Activated B cell treated with CpG ODN at 0.5 μM for 24 hours (primary cell): ENCODE data around the gene PRICKLE4. TPM values are rescaled to one million over a fixed set of nuclear protein-coding genes. Genes with fewer than 3 reads are reported as not detected.

Source experiments
- ATAC-seq: fragments of 200-7000 bp; cut with Tn5 transposase; one replicate; pipeline ENCODE4 v1.10.0; 2021; ENCODE audit warnings: low read depth, mild to moderate bottlenecking, moderate library complexity
- CTCF ChIA-PET: fragments of 350-600 bp; sonication (Branson Sonifier 250); formaldehyde crosslinking; loops from one replicate; lab custom pipeline; 2021; ENCODE audit warnings: antibody characterized with exemption; lab: Charles Lee
- POLR2A ChIA-PET: fragments of 350-600 bp; sonication (Branson Sonifier 250); formaldehyde crosslinking; loops from one replicate; lab custom pipeline; 2021; ENCODE audit warnings: antibody characterized with exemption; lab: Charles Lee
- DNase-seq: peaks from one replicate; pipeline ENCODE4 v3.0.0; 2022
- H3K27ac Mint-ChIP-seq: one replicate; pipeline ENCODE4 v1.8.0; 2020; ENCODE audit warnings: mixed read lengths
- H3K27me3 Mint-ChIP-seq: one replicate; pipeline ENCODE4 v1.8.0; 2021; ENCODE audit warnings: mixed read lengths
- H3K36me3 Mint-ChIP-seq: one replicate; pipeline ENCODE4 v1.8.0; 2021; ENCODE audit warnings: low read depth, mixed read lengths
- H3K4me1 Mint-ChIP-seq: one replicate; pipeline ENCODE4 v1.8.0; 2021; ENCODE audit warnings: mixed read lengths
- H3K4me3 Mint-ChIP-seq: one replicate; pipeline ENCODE4 v1.8.0; 2020; ENCODE audit warnings: mild to moderate bottlenecking, mixed read lengths
- H3K9me3 Mint-ChIP-seq: one replicate; pipeline ENCODE4 v1.8.0; 2020; ENCODE audit warnings: mixed read lengths
- intact Hi-C: fragments of 100-400 bp; cut with micrococcal nuclease; formaldehyde crosslinking; loops from one replicate; pipeline ENCODE4 v1.15.1; 2024
- total RNA-seq: library from RNA; stranded (reverse); gene quantifications from 2 replicates; pipeline ENCODE4 v1.2.3, GENCODE V29; 2022
- TF ChIP-seq, protein P1 (sequence below): fragments of 200-600 bp; IDR thresholded peaks from one replicate; pipeline ENCODE4 v1.8.0; 2022; ENCODE audit warnings: antibody characterized with exemption, mild to moderate bottlenecking

Gene PRICKLE4
- total RNA-seq, 1 donor from 2014 or later: 0.75 TPM

DNA sequence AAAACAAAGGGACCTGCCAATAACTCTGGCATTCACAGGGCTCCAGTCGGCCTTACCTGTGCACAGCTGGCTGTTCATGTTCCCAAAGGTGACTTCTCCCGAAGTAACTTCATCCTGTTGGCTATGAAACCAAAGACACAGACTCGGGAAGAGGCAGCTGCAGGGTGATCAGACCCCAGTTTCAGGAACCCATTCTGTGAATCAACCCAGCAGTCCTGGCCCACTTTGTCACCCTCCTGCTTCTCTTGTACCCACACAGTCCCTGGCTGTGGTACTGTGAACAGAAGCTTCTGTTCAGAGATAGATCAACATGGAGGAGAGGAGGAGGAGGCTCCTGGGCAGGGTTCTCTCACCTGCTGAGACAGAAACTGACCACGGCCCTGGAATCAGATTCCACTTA lies 24.7 kb upstream of the PRICKLE4 start:
- Mint-ChIP-seq H3K9me3 (no peaks in the 10 kb centered on the region), H3K4me1 (no peaks in the 10 kb centered on the region), H3K36me3 (no peaks in the 10 kb centered on the region), H3K27me3 (peaks cover 5% of the 10 kb centered on the region), H3K4me3 (no peak overlapping the region), H3K27ac (no peak overlapping the region)
- TF ChIP-seq, protein P1, sequence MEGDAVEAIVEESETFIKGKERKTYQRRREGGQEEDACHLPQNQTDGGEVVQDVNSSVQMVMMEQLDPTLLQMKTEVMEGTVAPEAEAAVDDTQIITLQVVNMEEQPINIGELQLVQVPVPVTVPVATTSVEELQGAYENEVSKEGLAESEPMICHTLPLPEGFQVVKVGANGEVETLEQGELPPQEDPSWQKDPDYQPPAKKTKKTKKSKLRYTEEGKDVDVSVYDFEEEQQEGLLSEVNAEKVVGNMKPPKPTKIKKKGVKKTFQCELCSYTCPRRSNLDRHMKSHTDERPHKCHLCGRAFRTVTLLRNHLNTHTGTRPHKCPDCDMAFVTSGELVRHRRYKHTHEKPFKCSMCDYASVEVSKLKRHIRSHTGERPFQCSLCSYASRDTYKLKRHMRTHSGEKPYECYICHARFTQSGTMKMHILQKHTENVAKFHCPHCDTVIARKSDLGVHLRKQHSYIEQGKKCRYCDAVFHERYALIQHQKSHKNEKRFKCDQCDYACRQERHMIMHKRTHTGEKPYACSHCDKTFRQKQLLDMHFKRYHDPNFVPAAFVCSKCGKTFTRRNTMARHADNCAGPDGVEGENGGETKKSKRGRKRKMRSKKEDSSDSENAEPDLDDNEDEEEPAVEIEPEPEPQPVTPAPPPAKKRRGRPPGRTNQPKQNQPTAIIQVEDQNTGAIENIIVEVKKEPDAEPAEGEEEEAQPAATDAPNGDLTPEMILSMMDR: no peak
- no peak for DNase-seq
- ChIA-PET POLR2A (no interaction called here), CTCF (no interaction called here)
- intact Hi-C loops: no loop called here
- no peak for ATAC-seq

DNA sequence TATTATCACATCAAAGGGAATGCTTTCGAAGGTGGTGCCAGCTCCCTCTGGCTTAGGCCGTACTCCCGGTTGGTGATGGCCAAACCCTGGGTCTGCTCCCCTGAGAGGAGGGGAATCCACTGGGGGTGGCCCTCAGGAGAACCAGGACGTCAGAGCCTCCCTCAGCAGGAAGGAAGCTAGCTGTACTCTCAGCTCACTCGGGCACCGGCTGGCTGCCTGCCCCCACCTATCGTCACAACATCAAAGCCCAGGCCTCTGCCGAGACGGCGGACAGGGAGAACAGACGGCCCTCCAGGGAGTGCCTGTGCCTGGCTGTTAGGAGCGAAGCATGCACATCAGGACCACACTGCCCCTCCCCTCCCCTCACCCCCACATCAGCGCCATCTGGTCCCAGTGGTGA lies 24.2 kb upstream of the PRICKLE4 start:
- Mint-ChIP-seq H3K4me3 (no peak overlapping the region), H3K9me3 (no peaks in the 10 kb centered on the region), H3K27ac (no peak overlapping the region), H3K36me3 (no peaks in the 10 kb centered on the region), H3K4me1 (no peaks in the 10 kb centered on the region), H3K27me3 (peaks cover 5% of the 10 kb centered on the region)
- ChIA-PET CTCF (no interaction called here), POLR2A (no interaction called here)
- TF ChIP-seq, protein P1: no peak
- DNase-seq (no peak), ATAC-seq (no peak)
- intact Hi-C loops: no loop called here

DNA sequence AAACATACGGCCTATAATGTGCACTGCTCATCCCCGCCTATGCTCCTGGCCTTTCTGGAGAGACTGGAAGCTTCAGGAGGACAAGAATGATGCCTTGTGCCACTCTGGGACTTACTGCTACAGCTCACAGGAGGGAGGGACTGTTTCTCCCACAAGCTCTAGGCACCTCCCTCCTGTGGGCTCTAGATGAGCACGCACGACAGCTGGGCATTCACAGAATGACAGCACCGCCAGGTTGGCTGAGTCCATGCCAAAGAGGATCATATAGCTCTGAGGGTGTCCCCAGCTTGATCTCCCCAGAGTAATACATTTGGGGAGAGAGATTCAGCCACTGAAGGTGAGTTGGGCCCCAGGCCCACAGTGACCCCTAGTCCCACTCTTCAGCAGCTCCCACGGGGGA lies 23.3 kb upstream of the PRICKLE4 start:
- no peaks in the 10 kb centered on the region for H3K9me3 Mint-ChIP-seq
- H3K4me3 Mint-ChIP-seq: no peak overlapping the region
- CTCF ChIA-PET: no interaction called here
- DNase-seq: no peak
- H3K27me3 Mint-ChIP-seq: peaks cover 5% of the 10 kb centered on the region
- no peak overlapping the region for H3K27ac Mint-ChIP-seq
- no peak for ATAC-seq
- intact Hi-C loops: no loop called here
- no peaks in the 10 kb centered on the region for H3K36me3 Mint-ChIP-seq
- TF ChIP-seq, protein P1: no peak
- H3K4me1 Mint-ChIP-seq: no peaks in the 10 kb centered on the region
- POLR2A ChIA-PET: interaction anchor here (0.8 kb wide), 1 partner anchor 52 kb away, joined by 4 read pairs; no protein-coding TSS in a partner anchor

DNA sequence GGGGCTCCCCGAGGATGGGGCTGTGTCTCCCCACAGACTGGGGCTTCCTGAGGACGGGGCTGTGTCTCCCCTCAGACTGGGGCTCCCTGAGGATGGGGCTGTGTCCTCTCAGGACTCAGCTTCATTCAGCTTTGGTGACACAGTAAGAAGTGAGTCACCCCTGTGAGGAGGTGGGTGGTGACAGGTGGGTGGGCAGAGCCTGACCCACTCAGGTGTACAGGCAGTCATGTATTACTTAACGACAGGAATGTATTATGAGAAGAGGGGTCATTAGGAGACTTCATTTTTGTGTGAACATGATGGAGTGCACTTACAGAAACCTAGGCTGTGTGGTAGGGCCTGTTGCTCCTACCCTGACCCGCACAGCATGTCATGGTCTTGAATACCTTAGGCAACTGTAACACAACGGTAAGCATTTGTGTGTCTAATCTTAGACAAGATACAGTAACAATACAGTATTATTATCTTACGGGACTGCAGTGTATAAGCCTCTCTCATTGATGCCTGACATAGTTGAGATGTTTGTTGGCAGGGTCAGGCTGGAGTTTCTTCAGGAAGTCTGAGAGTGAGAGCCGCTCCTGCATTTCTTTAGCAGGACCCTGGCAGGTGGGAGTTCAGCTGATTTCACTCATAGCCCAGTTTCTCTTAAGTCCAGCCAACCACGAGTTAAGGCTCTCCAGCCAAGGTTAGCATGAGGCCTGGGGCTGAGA lies 22.5 kb upstream of the PRICKLE4 start:
- Mint-ChIP-seq H3K36me3 (no peaks in the 10 kb centered on the region), H3K27ac (no peak overlapping the region)
- ATAC-seq: no peak

DNA sequence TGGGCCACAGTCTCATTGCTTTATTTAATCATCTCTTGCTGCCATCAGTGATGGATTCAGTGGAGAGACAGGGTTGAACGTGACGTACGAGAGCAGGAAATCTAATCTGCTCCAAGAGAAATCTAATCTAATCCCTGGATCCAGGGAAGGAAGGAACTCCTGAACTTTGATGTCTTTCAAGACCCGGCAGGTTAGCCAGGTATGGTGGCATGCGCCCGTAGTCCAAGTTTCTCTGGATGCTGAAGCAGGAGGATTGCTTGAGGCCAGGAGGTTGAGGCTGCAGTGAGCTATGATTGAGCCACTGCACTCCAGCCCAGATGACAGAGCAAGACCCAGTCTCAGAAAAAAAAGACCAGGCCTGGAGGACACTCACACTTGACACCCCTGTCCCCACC lies 21.9 kb upstream of the PRICKLE4 start:
- no peaks in the 10 kb centered on the region for H3K4me1 Mint-ChIP-seq
- peaks cover 8% of the 10 kb centered on the region for H3K27me3 Mint-ChIP-seq
- no peaks in the 10 kb centered on the region for H3K36me3 Mint-ChIP-seq
- TF ChIP-seq, protein P1: no peak
- intact Hi-C loops: no loop called here
- ChIA-PET POLR2A (no interaction called here), CTCF (no interaction called here)
- no peak overlapping the region for H3K27ac Mint-ChIP-seq
- H3K9me3 Mint-ChIP-seq: no peaks in the 10 kb centered on the region
- H3K4me3 Mint-ChIP-seq: no peak overlapping the region
- DNase-seq (no peak), ATAC-seq (no peak)

More for the DNA sequence above, 22.5 kb upstream of the PRICKLE4 start:
- CTCF ChIA-PET: no interaction called here
- POLR2A ChIA-PET: interaction anchor here (0.8 kb wide), 1 partner anchor 10 kb away, joined by 4 read pairs; no protein-coding TSS in a partner anchor
- DNase-seq: no peak
- H3K4me3 Mint-ChIP-seq: no peak overlapping the region
- intact Hi-C loops: no loop called here
- peaks cover 5% of the 10 kb centered on the region for H3K27me3 Mint-ChIP-seq
- no peaks in the 10 kb centered on the region for H3K4me1 Mint-ChIP-seq
- H3K9me3 Mint-ChIP-seq: no peaks in the 10 kb centered on the region
- TF ChIP-seq, protein P1: no peak
